Activated CD8-positive, alpha-beta memory T cell treated with anti-CD3 and anti-CD28 coated beads, Interleukin-2, amount 50 U/mL, for 24 hours (primary cell): ENCODE data around the gene RGPD5.
"Not testable (repeated sequence)": the region's sequence is repeated elsewhere in the genome, so short reads cannot be mapped to it uniquely, and the experiment has no call there.

Experiments used
- DNase-seq: peaks from one replicate; pipeline ENCODE4 v3.0.0-alpha.2; 2020; ENCODE audit errors: extremely low read depth

The RGPD5 gene

GRCh38 chr2:109794074-109794737 lies at the start of gene RGPD5:
Gene RGPD5, plus strand, starts transcription at chr2:109794305. Its CDS starts 161 bp downstream, at chr2:109794466.
- DNase-seq: not testable (repeated sequence)

- not testable (repeated sequence) for DNase-seq
These were observed 42.5 kb upstream of the RGPD5 start for GRCh38 chr2:109751572-109751971.

GRCh38 chr2:109757163-109757824 lies 36.8 kb upstream of the RGPD5 start:
- DNase-seq: not testable (repeated sequence)

GRCh38 chr2:109760265-109761042 lies 33.7 kb upstream of the RGPD5 start:
- DNase-seq: not testable (repeated sequence)

- DNase-seq: not testable (repeated sequence)
These were observed 33.1 kb upstream of the RGPD5 start for GRCh38 chr2:109761043-109761454.

GRCh38 chr2:109761976-109762375 lies 32.1 kb upstream of the RGPD5 start:
- DNase-seq: not testable (repeated sequence)

GRCh38 chr2:109766074-109766473 lies 28.0 kb upstream of the RGPD5 start:
- DNase-seq: not testable (repeated sequence)

GRCh38 chr2:109766886-109767578 lies 27.1 kb upstream of the RGPD5 start:
- DNase-seq: not testable (repeated sequence)

- not testable (repeated sequence) for DNase-seq
These were observed 25.2 kb upstream of the RGPD5 start for GRCh38 chr2:109768934-109769333.

- DNase-seq: not testable (repeated sequence)
These were observed 15.0 kb upstream of the RGPD5 start for GRCh38 chr2:109779118-109779517.

GRCh38 chr2:109781147-109781816 lies 12.8 kb upstream of the RGPD5 start:
- not testable (repeated sequence) for DNase-seq

GRCh38 chr2:109782446-109782993 lies 11.6 kb upstream of the RGPD5 start:
- not testable (repeated sequence) for DNase-seq

GRCh38 chr2:109791530-109792279 lies 2.4 kb upstream of the RGPD5 start:
- DNase-seq: not testable (repeated sequence)

GRCh38 chr2:109792659-109793058 lies 1.4 kb upstream of the RGPD5 start:
- not testable (repeated sequence) for DNase-seq

- not testable (repeated sequence) for DNase-seq
These were observed 77.1 kb downstream of the RGPD5 start for GRCh38 chr2:109871129-109871751.

GRCh38 chr2:109876625-109877024 lies 82.5 kb downstream of the RGPD5 start:
- not testable (repeated sequence) for DNase-seq

GRCh38 chr2:109882112-109882511 lies 88.0 kb downstream of the RGPD5 start:
- DNase-seq: not testable (repeated sequence)

GRCh38 chr2:109888414-109888813 lies 94.3 kb downstream of the RGPD5 start:
- DNase-seq: not testable (repeated sequence)

- DNase-seq: not testable (repeated sequence)
These were observed 95.8 kb downstream of the RGPD5 start for GRCh38 chr2:109889909-109890308.

- not testable (repeated sequence) for DNase-seq
These were observed 96.9 kb downstream of the RGPD5 start for GRCh38 chr2:109891024-109891423.
